Loucy (cell line): Measurements from ENCODE around the gene ZNF627.

Experiments used
- CTCF ChIP-seq: fragments of 200-600 bp; sonication (generic); conservative IDR thresholded peaks from 2 replicates; pipeline ENCODE4 v1.5.1; 2014; ENCODE audit warnings: mild to moderate bottlenecking, antibody characterized with exemption, low read length
- EZH2phosphoT487 ChIP-seq: fragments of 200-600 bp; IDR thresholded peaks from 2 replicates; pipeline ENCODE4 v1.6.1; 2018; ENCODE audit warnings: antibody characterized with exemption, mild to moderate bottlenecking, moderate library complexity, borderline replicate concordance

- no peak for TF ChIP-seq CTCF
- TF ChIP-seq EZH2phosphoT487, result no peak
Measured at GRCh38 chr19:11598103-11598483, 810 bp downstream of the ZNF627 start.
